Pancreas (tissue), 10 donors: ENCODE results near the gene TIMM10B. TPM values are rescaled to one million over a fixed set of nuclear protein-coding genes. Genes with fewer than 3 reads are reported as not detected.

ENCODE experiments used
- ATAC-seq, 4 donors: fragments of 200-7000 bp; cut with Tn5 transposase; one replicate each; pipeline versions ENCODE4 v1.8.0 to v1.9.1; 2020; ENCODE audit warnings: mild to moderate bottlenecking in 4 of 4, moderate library complexity in 4 of 4
- DNase-seq, 6 donors: peaks; one replicate each; pipeline ENCODE4 v3.0.0-alpha.2; 2020
- FAIRE-seq: peaks from 2 replicates; lab custom pipeline; 2012; peaks lifted over from hg19 to GRCh38; lab: Jason Lieb, UNC
- H3K27ac ChIP-seq, 4 donors: fragments of 200-600 bp; sonication (generic); 1 replicate in 3 of 4; 2 replicates in 1 of 4; pipeline versions ENCODE4 v1.5.0 to v1.8.0; 2020
- H3K27me3 ChIP-seq, 4 donors: fragments of 200-600 bp; one replicate each; pipeline ENCODE4 v1.8.0; 2021
- H3K36me3 ChIP-seq, 3 donors: fragments of 200-600 bp; sonication (generic) in 1 of 3; one replicate each; pipeline versions ENCODE4 v1.5.0 to v1.8.0; 2020 to 2021
- H3K4me1 ChIP-seq, 3 donors: fragments of 200-600 bp; one replicate each; pipeline ENCODE4 v1.8.0; 2021
- H3K4me3 ChIP-seq, 4 donors: fragments of 200-600 bp; sonication (generic) in 2 of 4; one replicate each; pipeline versions ENCODE4 v1.5.0 to v1.8.0; 2020 to 2021
- H3K9me3 ChIP-seq, 4 donors: fragments of 200-600 bp; one replicate each; pipeline ENCODE4 v1.8.0; 2021
- WGBS, 2 donors: extraction: QIAGEN DNeasy Blood & Tissue Kit; methylation state at CpG; one replicate each; pipeline ENCODE4 v1.1.7; 2013; 5-methylcytosine and 5-hydroxymethylcytosine counted together
- intact Hi-C, 3 donors: fragments of 100-400 bp; cut with DNase I; formaldehyde crosslinking; loops; one replicate each; pipeline versions ENCODE4 v1.11.1 to v1.14.2; 2022
- polyA plus RNA-seq, 2 donors: library from polyadenylated mRNA; stranded (reverse); fragments of 200-250 nt; gene quantifications; one replicate each; pipeline ENCODE4 v1.2.3, GENCODE V29; 2013
- total RNA-seq, 6 donors: library from RNA; stranded (reverse); fragmentation: NEBNext Ultra II Directional in 4 of 6; extraction: Animal tissue kit (Norgen Biotek cat#: 25700) in 4 of 6; gene quantifications; one replicate each; pipeline versions ENCODE4 v1.2.1 to v1.2.4, GENCODE V29; 2021 to 2023
- TF ChIP-seq, protein P1 (sequence below), 4 donors: fragments of 200-600 bp; sonication (generic) in 3 of 4; IDR thresholded peaks; one replicate each; pipeline versions ENCODE4 v1.5.0 to v1.8.0; 2021; ENCODE audit warnings: antibody characterized with exemption in 4 of 4
- donor health status: healthy with polysubstance abuse.
- donor health status: DM: no; HTN: no; CAD: no; lungs with moderate emphysema.
- donor health status: DM: no; HTN: no; CAD: no.
- donor health status: control.
- donor health status: control.
- donor health status: Bipolar disorder and iron deficiency.
- donor health status: DM: yes; HTN: yes; CAD: no.
- donor health status: DM: no; HTN: no; CAD: no.
- donor health status: DM: no; HTN: no; CAD: no.
- donor health status: DM: yes; HTN: yes; CAD: no.

TIMM10B gene
- total and polyA plus RNA-seq, 8 donors, result 8.2 to 20.9 (median 16.1) TPM

DNA sequence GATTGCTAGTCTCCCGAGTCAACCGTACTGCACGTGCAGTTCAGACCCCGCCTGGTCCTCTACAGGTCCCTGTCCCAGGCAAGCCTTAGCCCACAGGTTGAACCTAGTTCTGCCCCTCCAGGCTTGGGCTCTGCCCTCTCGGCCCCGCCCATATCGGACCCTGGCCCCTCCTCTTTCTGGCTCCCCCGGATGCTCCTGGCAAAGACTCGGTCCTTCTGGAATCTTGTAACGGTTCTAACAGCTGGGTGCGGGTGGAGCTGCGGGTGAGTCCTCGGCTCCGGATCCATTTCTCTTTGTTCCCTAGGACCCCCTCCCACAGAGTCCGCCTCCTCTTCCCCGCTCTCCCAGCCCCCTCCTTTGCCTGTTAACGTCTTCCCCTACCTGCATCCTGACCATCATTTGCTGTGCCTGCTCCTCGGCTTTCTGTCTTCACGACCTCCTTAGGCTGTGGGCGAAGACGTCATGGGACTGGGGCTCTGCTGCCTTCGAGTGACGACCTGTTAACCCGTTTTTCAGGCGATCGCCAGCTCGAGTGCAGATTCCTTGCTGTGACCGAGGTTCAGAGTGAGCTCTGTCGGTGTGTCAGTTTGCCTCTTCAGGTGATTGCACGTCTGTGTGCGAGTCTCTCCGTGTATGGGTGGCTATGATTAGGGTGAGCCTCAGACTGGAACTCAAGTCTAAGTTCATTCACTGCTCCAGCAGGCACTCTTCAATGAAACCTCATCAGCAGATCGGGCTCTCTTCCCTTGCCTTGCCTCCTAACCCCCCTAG is 16.0 kb downstream of the TIMM10B start, which contains the start of gene DNHD1:
DNHD1 (plus strand) TSS at position 212 of the 771 bp plus-strand sequence. CDS start 936 bp downstream, outside the sequence.
- 68 to 70% methylated on average over 33 of the region's 33 CpGs for WGBS, 2 donors
- TF ChIP-seq, protein P1, sequence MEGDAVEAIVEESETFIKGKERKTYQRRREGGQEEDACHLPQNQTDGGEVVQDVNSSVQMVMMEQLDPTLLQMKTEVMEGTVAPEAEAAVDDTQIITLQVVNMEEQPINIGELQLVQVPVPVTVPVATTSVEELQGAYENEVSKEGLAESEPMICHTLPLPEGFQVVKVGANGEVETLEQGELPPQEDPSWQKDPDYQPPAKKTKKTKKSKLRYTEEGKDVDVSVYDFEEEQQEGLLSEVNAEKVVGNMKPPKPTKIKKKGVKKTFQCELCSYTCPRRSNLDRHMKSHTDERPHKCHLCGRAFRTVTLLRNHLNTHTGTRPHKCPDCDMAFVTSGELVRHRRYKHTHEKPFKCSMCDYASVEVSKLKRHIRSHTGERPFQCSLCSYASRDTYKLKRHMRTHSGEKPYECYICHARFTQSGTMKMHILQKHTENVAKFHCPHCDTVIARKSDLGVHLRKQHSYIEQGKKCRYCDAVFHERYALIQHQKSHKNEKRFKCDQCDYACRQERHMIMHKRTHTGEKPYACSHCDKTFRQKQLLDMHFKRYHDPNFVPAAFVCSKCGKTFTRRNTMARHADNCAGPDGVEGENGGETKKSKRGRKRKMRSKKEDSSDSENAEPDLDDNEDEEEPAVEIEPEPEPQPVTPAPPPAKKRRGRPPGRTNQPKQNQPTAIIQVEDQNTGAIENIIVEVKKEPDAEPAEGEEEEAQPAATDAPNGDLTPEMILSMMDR (IDR thresholded peaks at IDR 0.05), result no peak
- intact Hi-C loops, result no loop called here
- no peaks in the 10 kb centered on the region for H3K9me3 ChIP-seq
- H3K36me3 ChIP-seq, result peaks cover 0 to 4% (median 0%) of the 10 kb centered on the region in 3 donors
- H3K4me1 ChIP-seq, result no peaks in the 10 kb centered on the region
- DNase-seq, result no peak
- no peak for ATAC-seq
- FAIRE-seq, result no peak
- no peak within 1 kb of the TSS for H3K27ac ChIP-seq
- no peak within 1 kb of the TSS for H3K4me3 ChIP-seq
- no peaks in the 10 kb centered on the region for H3K27me3 ChIP-seq

DNA sequence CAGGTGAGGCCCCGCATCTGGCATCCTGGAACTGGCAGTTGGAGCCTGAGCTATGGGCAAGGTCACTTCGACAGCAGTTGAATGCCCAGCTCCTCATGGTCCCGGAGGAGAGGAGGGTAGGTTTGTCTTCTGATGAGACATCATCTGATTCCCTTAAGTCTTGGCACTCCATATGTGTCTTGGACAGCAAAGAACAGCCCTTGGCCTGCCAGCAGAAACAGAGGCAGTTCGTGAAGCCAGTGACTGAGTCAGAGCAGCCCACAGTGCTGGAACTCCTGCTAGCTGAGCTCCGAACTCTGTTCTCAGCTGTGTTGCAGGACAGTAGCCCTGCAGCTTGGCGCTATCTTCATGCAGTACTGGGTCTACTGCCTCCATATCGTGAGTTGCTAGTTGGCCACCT is 16.8 kb downstream of the TIMM10B start:
- intact Hi-C loops, result no loop called here
- Histone ChIP-seq H3K4me1 (no peaks in the 10 kb centered on the region), H3K36me3 (peaks cover 0 to 11% (median 0%) of the 10 kb centered on the region in 3 donors), H3K27me3 (no peaks in the 10 kb centered on the region), H3K4me3 (no peak overlapping the region), H3K27ac (no peak overlapping the region), H3K9me3 (no peaks in the 10 kb centered on the region)
- TF ChIP-seq, protein P1 (IDR thresholded peaks at IDR 0.05), result no peak
- WGBS, 2 donors, result 77 to 86% methylated on average over 7 of the region's 7 CpGs
- peak in 1 of 4 donors; percentile 49 for ATAC-seq
- no peak for FAIRE-seq
- no peak for DNase-seq

DNA sequence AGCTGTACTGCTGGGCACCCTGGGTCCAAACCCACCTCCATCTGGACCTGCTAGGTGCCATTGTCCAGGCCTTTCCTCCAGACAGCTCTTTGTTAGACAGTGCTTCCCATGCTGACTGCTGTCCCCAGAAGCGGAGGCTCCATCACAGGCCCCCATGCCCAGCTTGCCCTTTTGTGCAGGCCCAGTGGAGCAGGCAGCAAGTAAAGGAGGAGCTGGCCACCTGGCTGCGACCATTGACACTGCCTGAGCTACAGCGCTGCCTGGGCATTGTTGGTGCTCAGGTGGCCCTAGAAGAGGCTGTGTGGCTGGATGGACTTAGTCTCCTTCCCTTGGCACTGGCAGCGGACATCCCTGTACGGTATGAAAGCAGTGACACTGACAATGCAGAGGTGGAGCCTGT is 17.2 kb downstream of the TIMM10B start:
- ATAC-seq (no peak), FAIRE-seq (no peak), DNase-seq (no peak)
- TF ChIP-seq, protein P1 (IDR thresholded peaks at IDR 0.05), result no peak
- 90 to 94% methylated on average over 5 of the region's 5 CpGs for WGBS, 2 donors
- no peaks in the 10 kb centered on the region for H3K9me3 ChIP-seq
- no peaks in the 10 kb centered on the region for H3K27me3 ChIP-seq
- H3K4me3 ChIP-seq, result no peak overlapping the region
- peaks cover 0 to 13% (median 0%) of the 10 kb centered on the region in 3 donors for H3K36me3 ChIP-seq
- intact Hi-C loops, result no loop called here
- H3K27ac ChIP-seq, result no peak overlapping the region
- H3K4me1 ChIP-seq, result no peaks in the 10 kb centered on the region

DNA sequence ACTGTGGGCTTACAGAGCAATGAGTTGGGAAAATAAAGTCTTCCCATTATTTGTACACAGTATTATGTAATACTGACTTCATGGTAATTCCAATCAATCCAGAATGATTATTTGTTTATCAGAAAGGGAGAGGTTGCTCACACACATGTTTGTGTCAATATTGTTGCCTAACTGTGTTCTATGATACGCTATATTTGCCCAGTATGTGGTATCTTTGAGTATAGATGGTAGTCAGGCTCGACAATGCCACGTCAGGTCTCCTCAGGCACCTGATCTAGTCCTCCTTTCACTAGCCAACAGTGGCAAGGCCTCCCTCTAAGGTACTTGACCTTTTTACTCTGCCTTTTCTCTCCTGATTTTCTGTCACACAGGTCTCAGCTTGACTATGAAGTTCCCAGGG is 21.1 kb downstream of the TIMM10B start:
- ATAC-seq, result no peak
- FAIRE-seq, result no peak
- Histone ChIP-seq H3K4me3 (no peak overlapping the region), H3K4me1 (no peaks in the 10 kb centered on the region), H3K27ac (no peak overlapping the region), H3K36me3 (peaks cover 0 to 10% (median 0%) of the 10 kb centered on the region in 3 donors), H3K9me3 (no peaks in the 10 kb centered on the region), H3K27me3 (no peaks in the 10 kb centered on the region)
- WGBS, 2 donors, result 81 to 91% methylated on average over 3 of the region's 3 CpGs
- TF ChIP-seq, protein P1 (IDR thresholded peaks at IDR 0.05), result no peak
- intact Hi-C loops, result loop anchor here in 2 of 3 donors (5.0 to 10.0 kb wide), 3 partner anchors 65 to 125 kb away; no protein-coding TSS in a partner anchor
- DNase-seq, result no peak

DNA sequence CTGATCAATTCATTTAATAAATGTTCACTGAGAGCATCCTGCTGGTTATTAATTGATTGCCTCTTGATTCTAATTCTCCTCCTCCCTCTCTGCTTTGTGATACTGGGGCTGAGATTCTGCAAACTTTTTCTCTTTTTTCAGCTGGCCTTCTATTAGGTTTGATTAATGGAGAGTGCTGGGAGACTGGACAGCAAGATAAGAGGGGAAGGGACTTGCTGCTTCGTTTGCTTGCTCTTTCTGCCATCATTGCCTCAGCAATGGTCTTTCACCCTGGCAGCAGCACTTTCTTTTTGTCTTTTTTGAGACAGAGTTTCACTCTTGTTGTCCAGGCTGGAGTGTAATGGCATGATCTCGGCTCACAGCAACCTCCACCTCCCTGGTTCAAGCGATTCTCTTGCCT is 22.9 kb downstream of the TIMM10B start:
- WGBS, 2 donors, result 65 to 70% methylated on average over 3 of the region's 3 CpGs
- intact Hi-C loops, result loop anchor here in 2 of 3 donors (5.0 to 10.0 kb wide), 3 partner anchors 67 to 127 kb away; no protein-coding TSS in a partner anchor

More for the DNA sequence above, 22.9 kb downstream of the TIMM10B start:
- H3K4me1 ChIP-seq, result no peaks in the 10 kb centered on the region
- H3K27me3 ChIP-seq, result no peaks in the 10 kb centered on the region
- no peak overlapping the region for H3K4me3 ChIP-seq
- H3K27ac ChIP-seq, result no peak overlapping the region
- FAIRE-seq (no peak), ATAC-seq (no peak), DNase-seq (no peak)
- TF ChIP-seq, protein P1 (IDR thresholded peaks at IDR 0.05), result no peak
- peaks cover 0 to 10% (median 0%) of the 10 kb centered on the region in 3 donors for H3K36me3 ChIP-seq
- no peaks in the 10 kb centered on the region for H3K9me3 ChIP-seq
